Esophagus muscularis mucosa (tissue), 4 donors: ENCODE measurements around the gene SMC6.

Experiments used
- CTCF ChIP-seq, 3 experiments: fragments of 200-600 bp in 2 of 3; fragments of 450-650 bp in 1 of 3; sonication (generic) in 2 of 3; IDR thresholded peaks; one replicate each; pipeline ENCODE4 v1.5.1; 2017 to 2019; ENCODE audit warnings: antibody characterized with exemption in 3 of 3, mild to moderate bottlenecking in 2 of 3, moderate library complexity in 1 of 3
- EP300 ChIP-seq: sonication (generic); formaldehyde crosslinking; IDR thresholded peaks from one replicate; pipeline ENCODE4 v1.6.1; 2017; ENCODE audit warnings: antibody characterized with exemption
- POLR2A ChIP-seq: fragments of 450-650 bp; IDR thresholded peaks from one replicate; pipeline ENCODE4 v1.6.1; 2017; ENCODE audit warnings: antibody characterized with exemption, moderate library complexity, mild to moderate bottlenecking, low read depth

GRCh38 chr2:17661460-17661859 lies 92.2 kb downstream of the SMC6 start:
- TF ChIP-seq POLR2A = no peak
- TF ChIP-seq CTCF (IDR thresholded peaks at IDR 0.05) = no peak
- no peak for TF ChIP-seq EP300
